NOMO-1 (cell line): ENCODE data around the gene UGT3A2.

Experiments
- DNase-seq, 2 experiments: peaks; one replicate each; lab custom pipeline; 2025; ENCODE audit not compliant: unreplicated experiment in 2 of 2; lab: John Stamatoyannopoulos, UW

Gene UGT3A2

GRCh38 chr5:36013182-36013581, 53.5 kb downstream of the UGT3A2 start:
- DNase-seq = no peak

- DNase-seq = no peak
Measured at GRCh38 chr5:36009698-36010097, 57.0 kb downstream of the UGT3A2 start.

- no peak for DNase-seq
Measured at GRCh38 chr5:36007366-36007765, 59.3 kb downstream of the UGT3A2 start.

GRCh38 chr5:36006163-36006562, 60.5 kb downstream of the UGT3A2 start:
- DNase-seq = no peak

GRCh38 chr5:36001032-36001431, 65.7 kb downstream of the UGT3A2 start:
- no peak for DNase-seq

- DNase-seq = no peak
Measured at GRCh38 chr5:35999547-35999946, 67.1 kb downstream of the UGT3A2 start.

- no peak for DNase-seq
Measured at GRCh38 chr5:35996076-35996475, 70.6 kb downstream of the UGT3A2 start.

GRCh38 chr5:35990941-35991611, 75.6 kb downstream of the UGT3A2 start, which contains the start of gene UGT3A1:
UGT3A1 (minus strand) TSS chr5:35991390; CDS start chr5:35991240, 150 bp downstream.
- DNase-seq = no peak

GRCh38 chr5:35990520-35990919, 76.2 kb downstream of the UGT3A2 start:
- DNase-seq = no peak

- peak in 1 of 2 experiments; percentile 9 for DNase-seq
Measured at GRCh38 chr5:35988529-35988928, 78.2 kb downstream of the UGT3A2 start.

- DNase-seq = no peak
Measured at GRCh38 chr5:35987776-35988175, 78.9 kb downstream of the UGT3A2 start.
